GM19025 (cell line): ENCODE data around the gene CACNA2D2.

Source experiments
- ATAC-seq: cut with Tn5 transposase; IDR thresholded peaks from one replicate; pipeline ENCODE4 v1.9.1; 2021; ENCODE audit warnings: mild to moderate bottlenecking, low read depth, moderate library complexity; ENCODE audit not compliant: unreplicated experiment

Gene CACNA2D2

GRCh38 chr3:50336452-50337174, 166.8 kb downstream of the CACNA2D2 start:
- peak; percentile 33 for ATAC-seq

- no peak for ATAC-seq
Observed at GRCh38 chr3:50334339-50335075, 168.9 kb downstream of the CACNA2D2 start.

- no peak for ATAC-seq
Observed at GRCh38 chr3:50333744-50334328, 169.6 kb downstream of the CACNA2D2 start.

- ATAC-seq = no peak
Observed at GRCh38 chr3:50331364-50331907, 172.0 kb downstream of the CACNA2D2 start.

- ATAC-seq = no peak
Observed at GRCh38 chr3:50330330-50330729, 173.1 kb downstream of the CACNA2D2 start.

GRCh38 chr3:50327943-50328691, 175.3 kb downstream of the CACNA2D2 start, which contains the start of gene TUSC2:
Gene TUSC2, minus strand, starts transcription at chr3:50328223. Its CDS starts 124 bp downstream, at chr3:50328099.
- peak; percentile 88 for ATAC-seq

- no peak for ATAC-seq
Observed at GRCh38 chr3:50327129-50327528, 176.3 kb downstream of the CACNA2D2 start.

GRCh38 chr3:50326182-50326541, 177.3 kb downstream of the CACNA2D2 start:
- ATAC-seq = no peak

GRCh38 chr3:50325497-50326181, 177.8 kb downstream of the CACNA2D2 start:
- no peak for ATAC-seq

- ATAC-seq = no peak
Observed at GRCh38 chr3:50325113-50325480, 178.3 kb downstream of the CACNA2D2 start.

- no peak for ATAC-seq
Observed at GRCh38 chr3:50324351-50325112, 178.9 kb downstream of the CACNA2D2 start.

- no peak for ATAC-seq
Observed at GRCh38 chr3:50323614-50324199, 179.7 kb downstream of the CACNA2D2 start.

- ATAC-seq = no peak
Observed at GRCh38 chr3:50323092-50323600, 180.3 kb downstream of the CACNA2D2 start.

- ATAC-seq = no peak
Observed at GRCh38 chr3:50322386-50323091, 180.9 kb downstream of the CACNA2D2 start, which contains the start of gene HYAL2. Gene HYAL2, minus strand, starts transcription at chr3:50322745. Its CDS starts 2,256 bp downstream, at chr3:50320489.

- ATAC-seq = no peak
Observed at GRCh38 chr3:50322115-50322385, 181.4 kb downstream of the CACNA2D2 start.

GRCh38 chr3:50321336-50322114, 181.9 kb downstream of the CACNA2D2 start:
- peak; percentile 82 for ATAC-seq

GRCh38 chr3:50320853-50321335, 182.5 kb downstream of the CACNA2D2 start:
- peak; percentile 52 for ATAC-seq
